ENCODE data around the gene PRSS50. TPM values are rescaled to one million over a fixed set of nuclear protein-coding genes. Genes with fewer than 3 reads are reported as not detected.
"Not testable (repeated sequence)": the region's sequence is repeated elsewhere in the genome, so short reads cannot be mapped to it uniquely, and the experiment has no call there.

Gene PRSS50, protein sequence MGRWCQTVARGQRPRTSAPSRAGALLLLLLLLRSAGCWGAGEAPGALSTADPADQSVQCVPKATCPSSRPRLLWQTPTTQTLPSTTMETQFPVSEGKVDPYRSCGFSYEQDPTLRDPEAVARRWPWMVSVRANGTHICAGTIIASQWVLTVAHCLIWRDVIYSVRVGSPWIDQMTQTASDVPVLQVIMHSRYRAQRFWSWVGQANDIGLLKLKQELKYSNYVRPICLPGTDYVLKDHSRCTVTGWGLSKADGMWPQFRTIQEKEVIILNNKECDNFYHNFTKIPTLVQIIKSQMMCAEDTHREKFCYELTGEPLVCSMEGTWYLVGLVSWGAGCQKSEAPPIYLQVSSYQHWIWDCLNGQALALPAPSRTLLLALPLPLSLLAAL
- total RNA-seq (2014; rRNA removed; shearing (Covaris generic)) = not detected in 2 replicates
- 0.04 TPM in 1 of 2 replicates, not detected in the other for polyA plus RNA-seq (2014; cell fraction: nucleus; rRNA removed)

DNA sequence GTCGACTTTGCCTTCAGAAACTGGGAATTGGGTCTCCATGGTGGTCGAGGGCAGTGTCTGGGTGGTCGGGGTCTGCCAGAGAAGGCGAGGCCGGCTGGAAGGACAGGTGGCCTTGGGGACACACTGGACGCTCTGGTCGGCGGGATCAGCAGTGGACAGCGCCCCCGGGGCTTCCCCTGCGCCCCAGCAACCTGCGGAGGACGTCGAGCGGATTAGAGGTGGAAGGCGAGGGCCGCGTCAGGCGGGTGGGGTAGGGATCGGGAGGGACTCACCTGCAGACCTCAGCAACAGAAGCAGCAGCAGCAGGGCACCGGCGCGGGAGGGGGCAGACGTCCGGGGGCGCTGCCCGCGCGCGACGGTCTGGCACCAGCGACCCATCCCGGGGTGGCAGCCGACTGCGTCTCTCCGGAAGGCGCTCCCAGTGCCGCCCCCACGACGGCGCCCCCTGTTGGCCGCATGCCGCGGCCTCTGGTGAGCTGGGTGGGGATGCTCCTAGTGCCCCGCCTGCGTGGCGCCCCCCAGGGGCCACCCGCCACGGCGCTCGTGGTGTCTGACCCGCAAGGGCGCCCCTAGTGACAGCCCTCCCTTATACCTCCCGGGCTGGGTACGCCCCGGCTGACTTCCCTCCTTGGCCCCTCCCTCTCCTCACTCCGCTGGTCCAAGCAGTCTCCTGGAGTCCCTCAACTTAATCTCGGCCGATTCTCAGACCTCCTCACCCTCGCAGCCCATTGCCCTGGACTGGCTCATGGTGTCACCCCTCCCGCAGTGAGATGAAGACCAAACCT is at the start of gene PRSS50:
TSS of gene PRSS50 (minus strand) at position 423 of the 785 bp plus-strand sequence. CDS start at position 378, 45 bp downstream.
- DNase-seq (ENCODE audit: extremely low read depth, low read depth) = no peak

DNA sequence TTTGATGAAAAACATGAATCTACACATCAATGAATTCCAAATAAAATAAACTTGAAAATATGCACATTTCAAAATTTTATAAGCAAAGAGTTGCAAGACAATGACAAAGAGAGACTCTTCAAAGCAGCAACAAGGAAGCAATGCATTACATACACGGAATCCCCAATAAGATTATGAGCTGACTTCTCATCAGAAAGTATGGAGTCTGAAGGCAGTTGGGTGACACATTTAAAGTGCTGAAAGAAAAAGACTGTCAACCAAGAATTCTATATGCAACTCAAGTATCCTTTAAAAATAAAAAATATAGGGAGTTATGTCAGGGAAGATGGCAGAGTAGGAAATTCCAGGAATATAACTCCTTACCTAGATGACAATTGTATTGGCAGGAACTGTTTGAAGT is 46.5 kb upstream of the PRSS50 start:
- no peak for DNase-seq (ENCODE audit: extremely low read depth, low read depth)

DNA sequence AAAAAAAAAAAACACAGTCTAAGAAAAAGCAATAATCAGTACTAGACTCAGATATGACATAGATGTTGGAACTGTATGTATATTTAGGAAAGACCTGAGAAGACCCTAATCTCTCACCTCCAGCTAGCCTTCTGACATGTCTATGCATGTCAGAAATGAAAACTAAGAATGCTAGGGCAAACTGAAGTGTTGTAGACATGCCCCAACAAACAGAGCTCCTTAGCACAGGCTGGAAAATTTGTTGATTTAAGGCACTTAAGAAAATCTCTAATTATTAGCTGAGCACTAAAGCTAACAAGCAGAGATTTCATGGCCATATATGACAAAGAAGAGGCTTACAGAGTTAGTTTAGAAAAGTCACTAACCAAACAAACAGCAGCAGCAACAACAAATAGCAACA is 45.5 kb upstream of the PRSS50 start:
- no peak for DNase-seq (ENCODE audit: extremely low read depth, low read depth)

DNA sequence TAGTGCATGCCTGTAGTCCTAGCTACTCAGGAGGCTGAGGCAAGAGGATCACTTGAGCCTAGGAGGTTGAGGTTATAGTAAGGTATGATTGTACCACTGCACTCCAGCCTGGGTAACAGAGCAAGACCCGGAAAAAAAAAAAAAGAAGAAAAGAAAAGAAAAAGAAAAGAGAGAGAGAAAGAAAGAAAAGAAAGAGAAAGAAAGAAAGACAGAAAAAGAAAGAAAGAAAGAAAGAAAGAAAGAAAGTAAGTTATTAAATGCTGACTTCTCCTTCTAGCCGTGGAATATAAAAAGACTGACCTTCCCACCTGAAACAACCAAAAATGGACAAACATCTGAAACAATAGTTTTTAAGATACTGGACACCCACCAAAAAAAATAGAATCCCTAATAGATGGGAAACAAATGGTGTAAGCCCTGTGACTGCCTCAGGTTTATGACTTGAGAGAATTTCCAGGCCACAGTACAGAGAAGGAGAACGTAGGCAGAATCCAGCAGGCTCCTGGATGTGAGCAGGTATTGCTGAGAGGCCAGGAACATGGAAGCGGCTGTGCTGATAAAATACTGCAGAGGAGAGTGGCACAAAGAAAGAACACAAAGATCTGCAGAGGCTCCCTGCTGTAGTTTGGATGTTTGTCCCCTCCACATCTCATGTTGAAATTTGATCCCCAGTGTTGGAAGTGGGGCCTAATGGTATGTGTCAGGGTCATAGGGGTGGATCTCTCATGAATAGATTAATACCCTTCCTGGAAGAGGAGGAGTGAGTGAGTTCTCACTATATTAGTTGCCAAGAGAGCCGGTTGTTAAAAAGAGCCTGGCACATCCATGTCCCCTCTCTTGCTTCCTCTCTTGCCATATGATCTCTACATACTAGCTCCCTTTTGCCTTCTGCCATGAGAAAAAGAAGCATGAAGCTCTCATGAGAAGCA is 41.8 kb upstream of the PRSS50 start:
- no peak for DNase-seq (ENCODE audit: extremely low read depth, low read depth)

DNA sequence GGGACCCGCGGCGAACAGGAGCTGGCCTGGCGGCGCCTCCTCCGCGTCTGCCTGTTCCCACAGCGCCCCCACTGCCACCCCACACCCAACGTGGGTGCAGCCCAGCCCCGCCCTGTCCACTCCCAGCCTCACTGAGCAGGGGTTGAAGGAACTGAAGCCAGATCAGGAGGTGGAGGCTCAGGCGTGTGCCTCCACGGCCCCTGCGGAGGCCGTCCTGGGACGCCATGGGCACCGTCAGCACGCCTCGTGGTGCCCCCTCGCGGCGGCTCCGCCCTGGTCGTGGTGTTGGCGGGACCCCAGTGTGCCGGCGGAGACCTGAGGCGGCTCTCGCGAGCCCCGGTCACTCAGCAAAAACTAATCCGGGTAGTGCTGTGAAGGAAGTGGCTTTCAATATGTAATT is 39.0 kb upstream of the PRSS50 start:
- no peak for DNase-seq (ENCODE audit: extremely low read depth, low read depth)

DNA sequence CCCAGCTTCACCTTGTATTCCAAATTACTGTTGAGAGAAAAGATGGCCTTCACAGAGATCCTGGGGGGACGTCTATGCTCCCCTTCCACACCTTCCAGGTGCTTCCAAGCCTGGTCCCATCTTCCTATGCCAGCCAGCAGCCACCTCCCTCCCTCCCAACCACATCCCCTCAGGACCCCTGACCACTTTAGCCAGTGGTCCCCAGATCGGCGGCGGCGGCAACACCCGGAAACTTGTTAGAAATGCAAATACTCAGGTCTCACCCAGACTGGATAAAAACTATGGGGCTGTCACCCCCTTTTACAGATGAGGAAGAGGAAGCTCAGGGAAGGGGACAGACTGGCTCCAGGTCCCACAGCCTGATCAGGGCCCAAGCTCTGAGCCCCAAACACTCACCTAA is 38.0 kb upstream of the PRSS50 start:
- DNase-seq (ENCODE audit: extremely low read depth, low read depth) = no peak

DNA sequence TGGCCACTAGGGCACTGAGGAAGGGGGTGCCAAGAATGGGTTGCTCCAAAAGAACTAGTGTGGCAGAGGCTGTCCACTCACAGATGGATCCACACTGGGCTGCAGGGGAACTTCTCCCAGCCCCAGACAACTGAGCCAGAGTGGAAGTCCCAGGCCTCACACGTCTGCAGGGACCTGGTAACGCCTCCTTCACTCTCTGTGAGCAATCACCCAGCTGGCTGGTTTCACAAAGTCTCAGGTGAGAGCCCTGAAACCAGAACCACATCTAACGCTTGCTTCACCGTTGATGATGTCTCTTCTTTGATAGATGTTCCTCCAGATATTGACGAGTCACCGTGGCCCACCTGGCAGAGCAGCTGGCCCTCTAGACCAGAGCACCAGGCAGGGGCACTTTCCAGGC is 35.5 kb upstream of the PRSS50 start:
- not testable (repeated sequence) for DNase-seq (ENCODE audit: extremely low read depth, low read depth)

DNA sequence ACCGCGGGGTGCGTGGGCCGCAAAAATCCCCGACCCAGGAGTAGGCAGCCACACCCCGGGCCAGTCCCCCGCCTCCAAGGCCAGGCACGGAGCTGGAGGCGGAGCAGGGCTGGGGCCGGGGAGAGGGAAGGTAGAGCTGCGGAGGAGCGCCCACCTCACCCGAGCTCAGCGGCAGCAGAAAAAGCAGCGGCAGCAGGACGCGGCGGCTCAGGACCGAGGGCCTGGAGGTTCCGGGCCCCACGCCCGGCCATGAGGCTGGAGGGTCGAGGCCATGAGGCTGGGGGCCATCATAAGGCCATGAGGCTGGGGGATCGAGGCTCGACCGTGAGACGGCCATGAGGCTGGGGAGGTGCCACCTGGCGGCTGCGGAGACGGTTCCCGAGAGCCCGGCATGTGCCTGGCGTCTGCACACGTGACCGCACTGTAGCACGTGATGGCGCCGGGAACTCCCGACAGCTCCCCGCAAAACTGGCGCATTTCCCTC is 32.9 kb upstream of the PRSS50 start:
- DNase-seq (ENCODE audit: extremely low read depth, low read depth) = no peak

DNA sequence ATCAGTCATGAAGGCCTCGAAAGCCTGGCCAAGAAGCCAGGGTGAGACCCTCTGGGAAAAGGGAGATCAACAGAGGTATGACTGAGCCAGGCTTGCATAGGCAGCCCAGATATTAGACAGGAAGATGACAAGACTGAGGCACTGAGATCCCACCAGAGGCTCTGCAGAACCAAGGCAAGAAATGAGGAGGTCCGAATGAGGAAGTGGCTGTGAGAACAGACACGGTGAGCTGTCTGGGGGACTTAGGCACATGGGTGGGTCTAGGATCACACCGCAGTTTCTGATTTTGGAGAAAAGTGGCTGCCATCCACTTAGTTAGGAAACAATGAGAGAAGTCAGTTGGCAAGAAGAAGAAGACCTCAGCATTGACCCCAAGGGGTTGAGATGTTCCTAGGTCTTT is 31.5 kb upstream of the PRSS50 start:
- no peak for DNase-seq (ENCODE audit: extremely low read depth, low read depth)

DNA sequence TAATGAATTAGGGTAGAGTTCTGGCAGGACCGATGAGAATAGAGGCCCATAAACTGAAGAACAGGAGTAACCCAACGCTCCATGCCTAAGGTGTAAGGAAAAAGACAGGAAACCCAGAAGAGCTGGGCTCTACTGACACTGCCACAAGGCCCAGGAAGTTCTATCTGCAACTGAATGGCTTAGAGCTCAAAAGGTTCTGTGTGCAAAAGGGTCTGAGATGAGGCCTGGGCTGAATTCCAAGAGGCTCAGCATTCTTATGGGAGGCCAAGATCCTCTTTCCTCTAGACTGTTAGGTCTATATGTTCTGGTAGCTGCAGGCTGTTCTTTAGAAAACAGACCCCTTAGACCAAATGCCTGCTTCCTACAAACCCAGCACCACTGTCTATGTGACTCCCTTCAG is 30.5 kb upstream of the PRSS50 start:
- no peak for DNase-seq (ENCODE audit: extremely low read depth, low read depth)

DNA sequence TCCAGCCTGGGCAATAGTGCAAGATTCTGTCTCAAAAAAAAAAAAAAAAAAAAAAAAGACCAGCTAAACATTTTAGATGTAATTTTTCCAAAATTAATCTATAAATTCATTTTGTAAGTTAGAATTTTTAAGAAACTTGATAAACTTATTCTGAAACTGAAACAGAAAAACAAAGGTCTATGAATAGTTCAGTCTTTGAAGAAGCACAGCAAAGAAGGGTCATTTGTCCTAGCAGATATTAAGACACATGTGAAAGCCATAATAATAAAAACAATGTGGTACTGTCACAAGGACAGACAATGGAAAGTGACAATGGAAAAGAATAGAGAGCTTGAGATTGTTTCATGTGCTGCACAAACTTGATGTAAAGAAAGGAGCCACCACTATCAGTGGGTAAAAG is 29.0 kb upstream of the PRSS50 start:
- no peak for DNase-seq (ENCODE audit: extremely low read depth, low read depth)

DNA sequence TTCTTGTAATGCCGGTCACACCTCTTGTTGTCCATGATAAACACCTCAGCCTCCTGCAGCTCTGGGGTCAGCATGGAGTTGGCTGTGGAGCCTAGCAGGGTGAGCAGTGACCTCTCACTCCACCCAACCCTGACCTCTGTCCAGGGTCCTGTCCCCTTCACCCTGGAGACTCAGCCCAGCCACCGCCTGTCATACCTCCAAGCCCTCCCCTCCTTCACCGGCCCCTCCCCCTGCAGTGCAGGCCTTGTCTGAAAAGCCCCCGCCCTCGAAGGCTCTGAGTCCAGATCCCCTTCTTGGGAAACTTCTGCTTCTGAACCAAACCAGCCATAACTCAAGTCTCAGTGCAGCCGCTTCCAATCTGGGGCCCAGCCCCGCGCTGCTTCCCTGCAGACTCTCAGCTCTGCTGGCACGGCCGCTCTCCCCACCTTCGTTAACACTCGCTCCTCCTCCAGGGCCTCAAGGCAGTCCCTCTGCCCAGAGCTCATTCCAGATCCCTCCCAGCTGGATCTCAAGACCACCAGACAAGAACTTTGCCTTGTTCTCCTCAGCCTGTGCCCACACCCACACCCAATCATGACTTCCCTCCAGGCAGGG is 25.4 kb upstream of the PRSS50 start:
- no peak for DNase-seq (ENCODE audit: extremely low read depth, low read depth)

DNA sequence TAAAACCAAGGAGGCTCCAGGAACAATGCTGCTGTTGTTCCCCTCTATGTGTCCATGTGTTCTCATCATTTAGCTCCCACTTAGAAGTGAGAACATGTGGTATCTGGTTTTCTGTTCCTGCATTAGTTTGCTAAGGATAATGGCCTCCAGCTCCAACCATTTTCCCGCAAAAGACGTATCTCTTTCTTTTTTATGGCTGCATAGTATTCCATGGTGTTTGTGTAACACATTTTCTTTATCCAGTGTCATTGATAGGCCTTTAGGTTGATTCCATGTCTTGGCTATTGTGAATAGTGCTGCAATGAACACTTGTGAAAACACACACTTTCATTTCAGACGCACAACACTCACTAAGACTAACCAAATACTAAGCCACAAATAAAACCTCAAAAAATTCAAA is 21.9 kb upstream of the PRSS50 start:
- DNase-seq (ENCODE audit: extremely low read depth, low read depth) = not testable (repeated sequence)

DNA sequence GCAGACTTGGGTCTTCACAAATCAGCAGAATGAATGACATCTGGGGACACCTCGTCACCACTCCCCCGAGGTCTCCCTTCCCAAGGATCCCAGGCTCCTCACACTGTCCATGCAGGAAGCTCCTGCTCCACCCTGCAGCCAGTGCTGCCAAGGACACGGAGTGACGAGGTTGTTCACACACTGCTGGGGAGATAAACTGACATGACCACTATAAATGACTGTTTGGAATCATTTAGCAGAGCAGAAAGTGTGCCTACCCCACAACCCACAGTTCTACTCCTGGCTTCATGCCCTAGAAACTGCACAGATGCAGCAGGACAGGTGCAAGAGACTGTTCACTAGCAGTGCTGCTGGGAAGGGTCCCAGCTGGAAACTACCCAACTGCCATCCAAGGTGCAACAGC is 19.7 kb upstream of the PRSS50 start:
- DNase-seq (ENCODE audit: extremely low read depth, low read depth) = no peak

DNA sequence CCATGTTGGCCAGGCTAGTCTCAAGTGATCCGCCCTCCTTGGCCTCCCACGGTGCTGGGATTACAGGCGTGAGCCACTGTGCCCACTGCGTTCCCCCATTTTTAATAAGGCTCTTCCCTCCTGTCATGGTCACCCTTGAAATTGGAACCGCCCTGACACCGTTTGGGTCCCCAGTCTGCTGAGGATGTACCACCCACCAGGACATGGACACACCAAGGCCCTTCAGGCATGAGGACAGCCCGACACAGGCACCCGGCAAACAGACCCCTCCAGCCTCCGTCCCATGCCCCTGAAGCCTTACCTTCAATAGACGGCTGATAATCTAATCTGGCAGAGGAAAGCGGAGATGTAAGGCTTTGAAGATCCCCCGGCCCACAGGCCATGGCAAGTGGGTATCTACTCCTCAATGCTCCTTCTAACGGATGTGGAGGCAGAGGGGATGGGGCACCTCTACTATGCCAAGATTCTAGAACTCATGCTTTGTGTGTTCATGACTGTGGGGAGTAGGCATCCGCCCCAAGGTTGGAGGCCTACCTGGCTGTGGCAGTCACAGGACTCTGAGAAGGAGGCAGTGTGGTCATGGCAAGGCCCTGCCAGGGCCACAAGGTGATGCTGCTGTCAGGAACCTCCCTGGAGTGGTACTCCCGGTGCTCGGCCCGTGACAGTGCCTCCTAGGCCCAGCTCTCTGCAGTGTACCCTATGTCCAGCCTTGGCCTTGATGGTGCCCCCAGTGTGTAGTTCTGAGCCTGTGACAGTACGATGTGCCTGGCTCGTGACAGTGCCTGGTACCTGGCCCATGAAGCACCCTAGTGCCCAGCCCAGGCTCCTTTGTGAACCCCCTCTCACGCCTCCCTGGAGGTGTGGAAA is 18.6 kb upstream of the PRSS50 start:
- no peak for DNase-seq (ENCODE audit: extremely low read depth, low read depth)

DNA sequence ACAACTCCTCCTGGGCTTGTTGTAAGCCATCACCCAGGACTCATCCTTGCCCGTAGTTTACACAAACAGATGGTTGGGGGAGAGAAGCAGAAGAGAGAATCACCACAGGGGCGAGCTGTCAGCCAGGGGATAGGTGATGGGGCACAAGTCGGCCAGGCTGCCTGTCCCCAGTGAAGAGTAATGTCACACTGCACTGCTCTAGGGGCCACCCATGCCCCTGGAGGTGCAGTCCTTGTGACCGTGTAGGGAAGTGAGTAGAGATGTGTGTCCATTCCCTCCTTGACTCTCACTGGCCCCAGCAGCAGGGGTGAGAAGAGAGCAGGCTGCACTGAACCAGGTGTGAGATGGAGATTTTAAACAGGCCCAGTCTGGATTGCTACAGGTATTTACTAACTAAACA is 17.1 kb upstream of the PRSS50 start:
- DNase-seq (ENCODE audit: extremely low read depth, low read depth) = no peak

DNA sequence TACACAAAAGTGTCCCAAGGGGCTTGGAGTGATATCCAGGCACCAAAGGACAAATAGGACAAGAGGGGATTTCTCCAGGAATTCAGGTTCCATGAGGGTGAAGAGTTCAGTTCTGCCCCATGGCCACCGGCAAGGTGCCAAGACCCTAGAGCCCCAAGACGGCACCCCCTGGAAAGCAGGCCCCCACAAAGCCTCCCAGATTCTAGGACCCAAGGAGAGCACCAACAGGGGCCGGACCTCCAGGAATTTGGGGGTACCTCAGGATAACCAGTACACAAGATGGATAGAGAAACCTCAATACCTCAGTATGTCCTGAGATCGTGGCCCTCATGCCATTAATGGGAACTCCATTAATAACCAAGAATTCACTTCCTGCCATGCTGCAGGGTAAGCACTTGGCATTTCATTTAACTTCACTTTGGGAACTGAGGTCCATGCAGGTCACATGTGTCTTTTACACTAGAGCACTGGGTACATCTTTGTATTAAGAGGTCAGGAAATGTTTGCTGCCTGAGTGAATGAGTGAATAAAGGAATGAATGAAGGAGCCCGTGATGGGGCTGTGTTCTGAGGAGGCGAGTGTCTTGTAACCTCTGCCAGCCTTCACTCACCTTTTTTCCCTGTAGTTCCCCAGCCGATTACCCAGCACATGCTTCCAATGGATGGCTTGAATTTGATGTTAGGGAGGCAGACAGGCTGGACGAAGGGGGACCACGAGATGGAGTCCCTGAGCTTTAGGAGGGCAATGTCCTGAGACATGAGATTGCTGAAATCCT is 15.5 kb upstream of the PRSS50 start:
- no peak for DNase-seq (ENCODE audit: extremely low read depth, low read depth)

DNA sequence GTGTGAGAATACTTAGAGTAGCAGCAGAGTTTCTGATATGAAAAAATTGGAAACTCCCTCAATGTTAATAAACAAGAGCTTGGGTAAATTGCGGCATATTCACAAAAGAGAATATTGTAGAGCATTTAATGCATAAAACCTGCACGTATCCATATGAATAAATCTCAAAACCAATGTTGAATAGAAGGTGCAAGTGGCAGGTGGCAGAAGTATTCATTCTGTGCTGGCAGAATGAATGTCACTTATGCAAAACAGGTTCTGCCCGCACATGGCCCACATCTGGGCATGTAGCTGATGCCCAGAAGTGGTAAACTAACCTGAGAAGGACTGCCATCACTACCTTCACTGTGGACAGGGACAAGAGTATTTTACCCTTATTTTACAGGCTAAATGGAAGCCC is 14.1 kb upstream of the PRSS50 start:
- DNase-seq (ENCODE audit: extremely low read depth, low read depth) = no peak

DNA sequence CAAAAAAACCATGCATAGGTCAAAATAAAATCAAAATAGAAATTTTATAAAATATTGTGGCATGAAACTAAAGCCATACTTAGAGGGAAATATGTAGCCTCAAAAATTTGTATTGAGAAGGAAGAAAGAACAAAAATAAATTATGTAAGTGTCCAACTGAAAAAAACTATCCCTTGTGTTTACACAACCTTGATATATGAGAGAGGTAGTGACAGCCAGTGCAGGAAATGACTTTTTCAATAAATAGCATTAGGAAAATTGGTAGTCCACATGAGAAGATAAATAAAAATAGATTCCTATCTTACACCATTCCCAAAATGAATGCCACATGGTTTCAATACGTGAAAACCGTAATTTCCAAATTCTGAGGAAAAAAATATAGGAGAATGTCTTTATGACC is 13.2 kb upstream of the PRSS50 start:
- DNase-seq (ENCODE audit: extremely low read depth, low read depth) = no peak

All from NCI-H460 (cell line).